ENCODE measurements around the gene TAF1D.

Gene TAF1D

DNA sequence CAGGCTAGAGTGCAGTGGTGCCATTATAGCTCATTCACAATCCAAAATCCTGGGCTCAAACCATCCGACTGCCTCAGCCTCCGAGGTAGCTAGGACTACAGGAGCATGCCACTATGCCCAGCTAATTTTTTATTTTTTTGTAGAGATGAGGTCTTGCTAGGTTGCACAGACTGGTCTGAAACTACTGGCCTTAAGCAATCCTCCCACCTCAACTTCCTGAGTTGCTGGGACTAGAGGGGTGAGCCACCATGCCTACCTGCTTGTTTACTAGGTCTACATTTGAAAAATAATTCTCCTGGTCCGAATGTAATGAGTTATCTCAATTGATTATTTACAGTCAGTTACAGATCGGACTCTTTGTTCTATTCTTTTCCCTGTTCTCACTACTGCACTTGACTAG, 22.0 kb downstream of the TAF1D start:
- no peak for DNase-seq

DNA sequence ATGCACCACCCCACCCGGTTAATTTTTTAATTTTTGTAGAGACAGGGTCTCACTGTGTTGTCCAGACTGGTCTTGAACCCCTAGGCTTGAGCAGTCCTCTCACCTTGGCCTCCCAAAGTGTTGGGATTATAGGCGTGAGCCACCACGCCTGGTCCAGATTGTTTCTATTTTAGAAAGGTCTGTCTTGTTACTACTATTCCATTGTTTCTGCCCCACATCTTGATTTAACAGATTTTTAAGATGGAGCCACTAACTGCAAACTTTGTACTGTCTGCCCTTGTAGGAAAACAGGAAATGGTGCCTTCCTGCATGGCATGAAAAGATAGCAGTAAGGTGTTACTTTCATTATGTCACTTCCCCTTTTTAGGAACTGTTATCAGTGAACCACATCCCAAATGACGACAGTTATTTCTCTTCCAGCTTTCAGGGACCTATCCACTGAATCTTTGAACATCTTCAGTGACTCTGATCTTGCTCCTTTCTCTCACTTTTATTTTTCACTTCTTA, 23.2 kb downstream of the TAF1D start:
- DNase-seq, result peak; percentile 18 to 20

DNA sequence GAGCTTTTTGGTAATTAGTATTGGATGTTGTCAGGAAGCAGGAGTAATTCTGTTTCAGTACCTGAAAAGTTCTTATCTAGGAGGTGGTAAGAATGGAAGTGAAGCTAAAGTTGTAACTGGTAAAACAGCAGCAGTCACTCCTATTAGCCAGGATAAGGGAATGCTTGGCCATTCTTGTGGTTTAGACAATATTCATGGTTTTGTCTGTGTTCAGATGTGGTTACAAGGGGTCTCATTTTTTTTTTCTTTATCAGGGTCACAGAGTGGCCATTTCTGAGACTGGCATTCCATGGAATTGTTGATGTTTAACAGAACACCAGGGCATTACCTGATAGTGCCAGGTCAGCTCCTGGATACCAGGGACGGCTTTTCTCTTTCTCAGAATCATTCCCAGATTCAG, 23.8 kb downstream of the TAF1D start:
- DNase-seq, result no peak

DNA sequence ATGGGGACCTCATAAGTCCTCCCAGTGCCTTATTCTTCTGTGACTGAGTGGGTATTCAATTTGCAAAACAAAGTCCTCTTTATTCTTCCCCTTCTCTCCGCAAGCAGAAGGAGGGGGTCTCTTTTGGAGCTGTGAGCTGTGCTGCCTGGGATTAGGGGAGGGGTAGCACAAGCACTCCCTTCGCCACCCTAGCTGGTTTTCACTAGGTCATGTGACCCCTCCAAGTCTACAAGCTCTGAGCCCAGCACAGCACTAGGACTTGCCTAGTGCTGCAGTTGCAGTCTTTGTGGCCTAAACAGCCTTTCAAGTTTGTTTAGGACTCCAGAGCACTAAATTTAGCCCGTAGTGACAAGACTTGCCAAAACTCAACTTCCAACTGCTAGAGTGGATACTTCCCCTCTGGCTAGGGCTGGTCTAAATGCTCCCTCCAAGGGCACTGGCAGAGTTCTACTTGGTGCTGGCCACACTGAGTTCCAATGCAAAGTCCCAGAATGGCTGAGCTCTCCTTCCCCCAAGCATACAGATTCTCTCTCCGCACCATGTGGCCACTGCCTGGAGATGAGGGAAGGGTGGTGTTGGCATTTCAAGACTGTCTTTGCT, 25.4 kb downstream of the TAF1D start:
- DNase-seq, result no peak

DNA sequence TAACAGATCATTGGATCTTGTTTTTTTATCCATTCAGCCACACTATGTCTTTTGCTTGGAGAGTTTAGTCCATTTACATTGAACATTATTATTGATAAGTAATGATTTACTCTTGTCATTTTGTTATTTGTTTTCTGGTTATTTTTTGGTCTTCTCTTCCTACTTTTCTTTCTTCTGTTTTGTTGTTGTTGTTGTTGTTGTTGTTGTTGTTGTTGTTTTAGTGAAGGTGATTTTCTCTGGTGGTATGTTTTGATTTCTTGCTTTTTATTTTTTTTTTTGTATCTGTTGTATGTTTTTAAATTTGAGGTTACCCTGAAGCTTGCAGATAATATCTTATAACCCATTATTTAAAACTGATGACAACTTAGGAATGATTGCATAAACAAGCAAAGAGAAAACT, 28.6 kb downstream of the TAF1D start:
- no peak for DNase-seq

DNA sequence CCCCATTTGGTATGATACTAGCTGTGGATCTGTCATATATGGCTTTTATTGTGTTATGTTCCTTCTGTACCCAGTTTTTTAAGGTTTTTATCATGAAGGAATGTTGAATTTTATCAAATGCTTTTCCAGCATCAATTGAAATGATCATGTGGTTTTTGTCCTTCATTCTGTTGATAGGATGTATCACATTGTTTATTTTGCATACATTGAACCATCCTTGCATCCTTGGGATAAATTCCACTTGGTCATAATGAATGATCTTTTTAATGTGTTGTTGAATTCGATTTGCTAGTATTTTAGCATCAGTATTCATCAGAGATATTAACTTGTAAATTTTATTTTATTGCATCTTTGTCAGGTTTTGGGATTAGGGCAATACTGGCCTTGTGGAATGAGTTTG, 31.1 kb downstream of the TAF1D start:
- DNase-seq, result no peak

DNA sequence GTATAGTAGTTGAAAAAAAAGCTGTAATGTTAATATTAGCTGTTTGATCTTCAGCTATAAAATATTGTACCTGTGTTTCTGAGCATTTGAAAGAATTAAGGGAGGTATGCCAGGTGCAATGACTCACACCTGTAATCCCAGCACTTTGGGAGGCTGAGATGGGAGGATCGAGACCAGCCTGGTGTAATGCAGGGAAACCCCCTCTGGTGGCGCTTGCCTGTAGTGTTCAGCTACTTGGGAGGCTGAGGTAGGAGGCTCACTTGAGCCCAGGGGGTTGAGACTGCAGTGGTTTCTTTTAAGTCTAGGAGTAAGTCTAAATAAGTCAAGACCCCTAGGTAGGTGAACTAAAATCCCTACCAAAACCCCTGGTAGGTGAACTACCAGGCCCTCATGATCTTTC, 37.1 kb downstream of the TAF1D start:
- DNase-seq, result no peak

DNA sequence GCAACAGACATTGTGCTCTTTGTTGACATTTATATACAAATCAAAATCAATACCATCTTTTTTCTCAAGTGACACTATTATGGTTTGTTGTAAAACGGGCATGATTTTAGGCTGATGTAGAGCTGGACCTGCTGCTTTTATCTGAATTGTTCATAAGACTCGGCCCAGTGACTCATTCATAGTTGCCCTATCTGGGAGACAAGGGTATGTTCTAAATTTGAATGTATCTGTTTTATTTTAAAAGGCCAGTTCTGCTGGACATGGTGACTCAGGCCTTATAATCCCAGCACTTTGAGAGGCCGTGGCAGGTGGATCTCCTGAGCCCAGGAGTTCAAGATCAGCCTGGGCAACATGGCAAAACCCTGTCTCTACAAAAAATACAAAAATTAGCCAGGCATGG, 40.5 kb downstream of the TAF1D start:
- DNase-seq, result no peak

DNA sequence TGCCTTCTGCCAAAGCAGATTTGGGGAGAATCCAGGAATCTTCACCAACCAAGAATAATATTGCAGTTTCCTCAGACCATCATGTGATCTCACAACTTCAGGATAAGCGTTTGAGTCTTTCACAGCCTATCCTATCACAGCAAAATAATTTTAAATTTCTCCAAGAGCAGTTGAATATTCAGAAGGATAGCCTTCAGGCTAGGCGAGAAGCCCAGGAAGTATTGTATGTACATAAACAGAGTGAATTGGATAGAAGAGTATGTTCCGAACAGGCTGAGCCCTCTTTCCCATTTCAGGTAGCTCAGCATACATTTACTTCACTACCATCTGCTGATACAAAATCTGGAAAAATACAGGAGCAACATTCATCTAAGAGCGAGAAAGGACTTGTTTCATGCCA, 43.7 kb downstream of the TAF1D start:
- DNase-seq, result no peak

DNA sequence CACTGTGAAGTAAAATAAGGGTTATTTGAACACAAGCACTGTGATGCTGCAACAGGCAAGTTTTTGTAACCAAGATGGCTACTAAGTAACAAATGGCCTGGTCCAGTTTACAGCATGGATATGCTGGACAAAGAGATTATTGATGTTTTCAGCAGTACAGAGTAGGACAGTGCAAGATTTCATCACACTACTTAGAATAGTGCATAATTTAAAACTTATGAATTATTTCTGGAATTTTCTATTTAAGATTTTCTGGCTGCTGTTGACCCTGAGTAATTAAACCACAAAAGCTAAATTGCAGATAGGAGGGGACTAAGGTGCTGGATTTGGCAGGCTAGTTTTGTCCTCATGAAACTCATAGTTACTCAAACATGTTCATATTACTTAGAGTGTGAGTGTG, 46.7 kb downstream of the TAF1D start:
- no peak for DNase-seq

DNA sequence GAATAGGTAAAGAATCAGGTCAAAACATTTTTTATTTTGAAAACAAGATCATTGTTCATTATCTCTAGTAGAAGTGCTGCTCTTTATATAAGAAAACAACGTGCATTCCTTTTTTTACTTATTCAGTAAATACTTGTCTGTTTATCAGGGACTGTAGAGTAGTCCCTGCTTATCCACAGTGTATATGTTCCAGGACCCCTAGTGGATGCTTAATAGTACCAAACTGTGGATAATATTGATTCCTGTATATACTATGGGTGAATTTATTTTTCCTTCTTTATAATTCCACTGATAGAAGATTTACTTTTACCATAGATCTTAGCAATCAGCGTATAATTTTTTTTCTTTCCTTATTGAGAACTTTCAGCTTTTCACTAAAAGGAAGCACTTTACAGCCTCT, 47.2 kb downstream of the TAF1D start:
- no peak for DNase-seq

DNA sequence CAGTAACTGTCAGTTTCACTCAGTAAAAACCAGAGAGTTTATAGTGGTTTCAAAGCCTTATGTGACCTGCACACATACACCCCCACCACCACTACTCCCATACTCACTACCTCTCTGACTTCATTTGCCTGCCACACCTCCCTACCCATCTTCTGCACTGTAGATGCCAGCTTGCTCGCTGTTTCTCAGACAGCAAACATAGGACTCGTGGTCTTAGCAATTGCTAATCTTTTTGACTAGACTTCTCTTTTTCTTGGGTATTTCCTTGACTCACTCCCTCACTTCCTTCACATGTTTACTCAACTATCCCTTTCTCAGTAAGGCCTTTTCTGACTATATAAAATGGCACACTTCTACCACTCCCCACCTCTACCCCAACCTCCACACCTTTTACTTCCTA, 52.1 kb downstream of the TAF1D start:
- peak in 1 of 2 experiments; percentile 31 for DNase-seq

DNA sequence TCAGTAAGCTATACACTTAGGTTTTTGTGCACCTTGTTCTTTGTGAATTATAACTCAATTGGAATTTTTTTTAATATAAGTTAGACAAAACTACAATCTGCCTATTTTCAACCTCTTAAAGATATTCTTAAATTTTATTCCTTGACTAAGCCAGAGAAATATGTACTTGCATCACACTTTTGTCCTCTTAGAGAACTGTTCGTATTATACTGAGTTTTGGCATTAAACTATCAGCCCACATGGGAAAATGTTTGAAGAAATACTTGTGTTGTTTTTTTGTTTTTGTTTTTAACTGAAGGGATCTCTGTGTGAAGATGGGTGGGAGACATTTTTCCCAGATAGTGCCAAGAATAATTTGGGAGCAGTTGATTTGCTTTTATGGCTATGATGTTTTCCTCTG, 54.5 kb downstream of the TAF1D start:
- no peak for DNase-seq

DNA sequence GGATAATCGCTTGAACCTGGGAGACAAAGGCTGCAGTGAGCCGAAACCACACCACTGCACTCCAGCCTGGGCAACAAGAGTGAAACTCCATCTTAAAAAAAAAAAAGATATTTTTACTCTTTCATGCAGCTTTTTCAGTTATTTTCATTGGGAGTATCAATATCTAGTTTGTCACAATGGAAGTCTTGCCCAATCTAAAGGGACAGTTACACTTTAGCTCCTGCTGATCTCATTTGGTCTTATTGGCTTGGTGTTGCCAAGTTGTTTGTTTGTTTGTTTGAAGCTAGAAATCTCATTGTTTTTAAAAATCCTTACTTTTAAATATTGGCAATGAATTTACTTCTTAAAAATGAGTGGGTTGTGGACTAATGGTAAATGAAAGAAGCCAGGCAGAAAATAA, 55.1 kb downstream of the TAF1D start:
- DNase-seq, result no peak
